PC-9 (cell line): ENCODE measurements around the gene CD151. TPM values are rescaled to one million over a fixed set of nuclear protein-coding genes. Genes with fewer than 3 reads are reported as not detected.

Source experiments
- BruUV-seq: library from RNA; stranded (reverse); fragments of 400-500 nt; replicated peaks from 2 replicates; lab custom pipeline; 2021; lab: Mats Ljungman, UMichigan
- CTCF ChIA-PET: fragments of 300-600 bp; sonication (Branson Sonifier 250); formaldehyde crosslinking; loops from one replicate; lab custom pipeline; 2022; ENCODE audit warnings: antibody characterized with exemption; lab: Charles Lee
- POLR2A ChIA-PET: fragments of 300-600 bp; sonication (Branson Sonifier 250); formaldehyde crosslinking; loops from one replicate; lab custom pipeline; 2022; ENCODE audit warnings: antibody characterized with exemption; ENCODE audit not compliant: unreplicated experiment; lab: Charles Lee
- DNase-seq, 2 experiments: peaks; one replicate each; pipeline versions ENCODE4 v3.0.0 to v3.0.0-alpha.2; 2015 to 2022; ENCODE audit warnings: mixed read lengths in 1 of 2
- H2AFZ ChIP-seq: fragments of 200-600 bp; sonication (generic); 2 replicates; pipeline ENCODE4 v1.8.1; 2017; ENCODE audit warnings: antibody characterized with exemption
- H3F3A ChIP-seq: fragments of 200-600 bp; sonication (generic); 2 replicates; pipeline ENCODE4 v1.8.1; 2017; ENCODE audit warnings: antibody characterized with exemption, mild to moderate bottlenecking, low read depth; ENCODE audit not compliant: insufficient read depth
- H3K27ac ChIP-seq: fragments of 200-600 bp; sonication (generic); 2 replicates; pipeline ENCODE4 v1.6.1; 2016; ENCODE audit warnings: mixed run types
- H3K27me3 ChIP-seq: fragments of 200-600 bp; sonication (generic); 2 replicates; pipeline ENCODE4 v1.6.1; 2016; ENCODE audit warnings: low read depth, mixed run types; ENCODE audit not compliant: insufficient read depth
- H3K36me3 ChIP-seq: fragments of 200-600 bp; sonication (generic); 2 replicates; pipeline ENCODE4 v1.6.1; 2016; ENCODE audit warnings: low read depth, mixed run types
- H3K4me1 ChIP-seq: fragments of 200-600 bp; sonication (generic); replicated peaks from 2 replicates; pipeline ENCODE4 v1.6.1; 2016; ENCODE audit warnings: mixed run types; ENCODE audit not compliant: insufficient read depth
- H3K4me2 ChIP-seq: fragments of 200-600 bp; sonication (generic); 2 replicates; pipeline ENCODE4 v1.6.1; 2017; ENCODE audit warnings: mixed run types
- H3K4me3 ChIP-seq: fragments of 200-600 bp; sonication (generic); 2 replicates; pipeline ENCODE4 v1.6.1; 2016; ENCODE audit warnings: mixed run types
- H3K79me2 ChIP-seq: fragments of 200-600 bp; sonication (generic); 2 replicates; pipeline ENCODE4 v1.6.1; 2017; ENCODE audit warnings: low read depth, mixed run types
- H3K9me2 ChIP-seq: fragments of 200-600 bp; sonication (generic); 2 replicates; pipeline ENCODE4 v1.8.1; 2017; ENCODE audit warnings: mild to moderate bottlenecking; ENCODE audit not compliant: insufficient read depth
- H3K9me3 ChIP-seq: fragments of 200-600 bp; sonication (generic); 2 replicates; pipeline ENCODE4 v1.8.1; 2016; ENCODE audit warnings: low read depth; ENCODE audit not compliant: insufficient read depth
- H4K20me1 ChIP-seq: fragments of 200-600 bp; sonication (generic); 2 replicates; pipeline ENCODE4 v1.8.1; 2017; ENCODE audit not compliant: insufficient read depth
- EZH2 ChIP-seq: fragments of 200-600 bp; sonication (generic); IDR thresholded peaks from 2 replicates; pipeline ENCODE4 v1.8.0; 2017; ENCODE audit warnings: antibody characterized with exemption, low read depth
- intact Hi-C: fragments of 100-400 bp; cut with micrococcal nuclease; formaldehyde crosslinking; loops from one replicate; pipeline ENCODE4 v1.10.0; 2022; ENCODE audit not compliant: unreplicated experiment
- total RNA-seq: library from RNA; stranded (reverse); gene quantifications from 2 replicates; pipeline ENCODE4 v1.2.3, GENCODE V29; 2021
- TF ChIP-seq, protein P1 (sequence below): fragments of 200-600 bp; sonication (generic); conservative IDR thresholded peaks from 2 replicates; pipeline ENCODE4 v1.6.1; 2017; ENCODE audit warnings: mixed run types, antibody characterized with exemption, mild to moderate bottlenecking, moderate library complexity

The CD151 gene
- total RNA-seq, 1 experiment from 2014 or later = 184 TPM

GRCh38 chr11:830295-831117, 2.2 kb upstream of the CD151 start:
- no peaks in the 10 kb centered on the region for H3K9me3 ChIP-seq
- peaks cover 12% of the 10 kb centered on the region for H3K79me2 ChIP-seq
- no peak overlapping the region for H2AFZ ChIP-seq
- no peaks in the 10 kb centered on the region for H4K20me1 ChIP-seq
- H3K27me3 ChIP-seq = no peaks in the 10 kb centered on the region
- TF ChIP-seq EZH2 = no peak
- TF ChIP-seq, protein P1, sequence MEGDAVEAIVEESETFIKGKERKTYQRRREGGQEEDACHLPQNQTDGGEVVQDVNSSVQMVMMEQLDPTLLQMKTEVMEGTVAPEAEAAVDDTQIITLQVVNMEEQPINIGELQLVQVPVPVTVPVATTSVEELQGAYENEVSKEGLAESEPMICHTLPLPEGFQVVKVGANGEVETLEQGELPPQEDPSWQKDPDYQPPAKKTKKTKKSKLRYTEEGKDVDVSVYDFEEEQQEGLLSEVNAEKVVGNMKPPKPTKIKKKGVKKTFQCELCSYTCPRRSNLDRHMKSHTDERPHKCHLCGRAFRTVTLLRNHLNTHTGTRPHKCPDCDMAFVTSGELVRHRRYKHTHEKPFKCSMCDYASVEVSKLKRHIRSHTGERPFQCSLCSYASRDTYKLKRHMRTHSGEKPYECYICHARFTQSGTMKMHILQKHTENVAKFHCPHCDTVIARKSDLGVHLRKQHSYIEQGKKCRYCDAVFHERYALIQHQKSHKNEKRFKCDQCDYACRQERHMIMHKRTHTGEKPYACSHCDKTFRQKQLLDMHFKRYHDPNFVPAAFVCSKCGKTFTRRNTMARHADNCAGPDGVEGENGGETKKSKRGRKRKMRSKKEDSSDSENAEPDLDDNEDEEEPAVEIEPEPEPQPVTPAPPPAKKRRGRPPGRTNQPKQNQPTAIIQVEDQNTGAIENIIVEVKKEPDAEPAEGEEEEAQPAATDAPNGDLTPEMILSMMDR = no peak
- no TSS peak for BruUV-seq
- H3K27ac ChIP-seq = no peak overlapping the region
- H3K36me3 ChIP-seq = no peaks in the 10 kb centered on the region
- DNase-seq = no peak
- CTCF ChIA-PET = no interaction called here
- no peak overlapping the region for H3K4me3 ChIP-seq
- no peak overlapping the region for H3K4me2 ChIP-seq
- H3F3A ChIP-seq = peaks cover 21% of the 10 kb centered on the region; the same call in 1 of the 2 replicates
- intact Hi-C loops = no loop called here
- POLR2A ChIA-PET = no interaction called here
- H3K4me1 ChIP-seq = peaks cover 35% of the 10 kb centered on the region
- H3K9me2 ChIP-seq = no peaks in the 10 kb centered on the region

DNA sequence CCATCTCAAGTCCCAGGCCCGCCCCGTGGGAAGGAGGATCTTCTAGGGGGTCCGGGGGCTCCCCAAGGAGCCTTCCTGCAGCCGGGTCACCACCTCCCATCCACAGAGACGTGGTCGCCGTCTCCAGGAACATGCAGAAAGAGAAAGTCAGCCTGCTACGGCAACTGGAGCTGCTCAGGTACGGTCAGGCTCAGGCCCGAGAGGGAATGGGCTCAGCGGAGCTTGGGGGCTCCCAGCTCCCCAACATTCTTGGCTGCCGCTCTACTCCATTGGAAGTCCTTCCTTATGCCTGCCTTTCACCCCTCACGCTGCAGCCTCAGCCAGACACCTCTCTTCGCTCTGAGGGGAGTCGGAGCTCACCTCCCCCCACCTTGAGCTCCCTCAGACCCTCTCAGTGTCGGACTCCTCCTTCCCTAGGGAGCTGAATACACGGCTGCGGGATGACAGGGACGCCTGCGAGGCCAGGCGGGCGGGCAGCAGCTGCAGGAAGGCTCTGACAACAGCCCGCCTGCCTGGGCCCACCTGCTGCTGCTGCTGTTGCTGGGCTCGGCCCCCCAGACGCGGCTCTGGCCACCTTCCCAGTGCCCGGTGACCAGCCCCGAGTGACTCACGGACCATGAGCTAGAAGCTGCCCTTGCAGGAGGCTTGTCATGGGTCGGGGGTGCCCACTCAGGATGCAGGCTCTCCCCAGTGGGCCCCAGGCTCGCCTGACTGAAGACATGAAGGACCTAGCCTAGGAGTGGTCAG, 1.5 kb upstream of the CD151 start:
- Histone ChIP-seq H3K27ac (no peak overlapping the region), H3K4me3 (no peak overlapping the region), H4K20me1 (no peaks in the 10 kb centered on the region), H3F3A (peaks cover 21% of the 10 kb centered on the region; the same call in 1 of the 2 replicates), H3K9me2 (no peaks in the 10 kb centered on the region), H3K9me3 (no peaks in the 10 kb centered on the region), H3K79me2 (peaks cover 12% of the 10 kb centered on the region), H3K4me1 (peaks cover 28% of the 10 kb centered on the region), H3K27me3 (no peaks in the 10 kb centered on the region), H3K4me2 (peak overlapping the region; percentile 96), H2AFZ (no peak overlapping the region), H3K36me3 (no peaks in the 10 kb centered on the region)
- DNase-seq = peak in 1 of 2 experiments; percentile 4
- no TSS peak for BruUV-seq
- POLR2A ChIA-PET = interaction anchor here (0.6 kb wide), 1 partner anchor 18 kb away, joined by 7 read pairs; no protein-coding TSS in a partner anchor
- CTCF ChIA-PET = no interaction called here
- intact Hi-C loops = no loop called here
- TF ChIP-seq, protein P1 = no peak
- TF ChIP-seq EZH2 = no peak

- Histone ChIP-seq H4K20me1 (no peaks in the 10 kb centered on the region), H2AFZ (no peak overlapping the region), H3K4me1 (peaks cover 24% of the 10 kb centered on the region), H3K27ac (no peak overlapping the region), H3F3A (peaks cover 21% of the 10 kb centered on the region; the same call in 1 of the 2 replicates), H3K27me3 (no peaks in the 10 kb centered on the region), H3K4me2 (peak overlapping the region; percentile 96), H3K4me3 (peak overlapping the region; percentile 59), H3K36me3 (no peaks in the 10 kb centered on the region), H3K9me3 (no peaks in the 10 kb centered on the region), H3K9me2 (no peaks in the 10 kb centered on the region), H3K79me2 (peaks cover 12% of the 10 kb centered on the region)
- DNase-seq = peak in 1 of 2 experiments; percentile 8
- intact Hi-C loops = no loop called here
- no peak for TF ChIP-seq EZH2
- TF ChIP-seq, protein P1 = no peak
- BruUV-seq = no TSS peak
- CTCF ChIA-PET = interaction anchor here (0.5 kb wide), 1 partner anchor 13 kb away, joined by 4 read pairs; no protein-coding TSS in a partner anchor
- POLR2A ChIA-PET = interaction anchor here (0.5 to 0.6 kb wide), 2 partner anchors 12 to 23 kb away, joined by 3 to 5 read pairs; no protein-coding TSS in a partner anchor
Observed at GRCh38 chr11:831961-832528, 707 bp upstream of the CD151 start.
